ENCODE results near the gene MACROD2.

Gene MACROD2

GRCh38 chr20:15645816-15646215 lies 1650.5 kb downstream of the MACROD2 start:
- DNase-seq (ENCODE audit: extremely low spot score) = no peak
- ChIA-PET POLR2A (no interaction called here), CTCF (interaction anchor here (1.8 to 2.4 kb wide), 2 partner anchors 8 to 11 kb away, joined by 6 to 8 read pairs; no protein-coding TSS in a partner anchor)
- no peak for TF ChIP-seq CTCF (IDR thresholded peaks at IDR 0.05; ENCODE audit: control extremely low read depth, extremely low read depth, low read depth, missing control alignments)

- TF ChIP-seq CTCF (IDR thresholded peaks at IDR 0.05; ENCODE audit: control extremely low read depth, extremely low read depth, low read depth, missing control alignments) = no peak
- ChIA-PET POLR2A (no interaction called here), CTCF (interaction anchor here (0.6 to 2.5 kb wide), 22 partner anchors 8 to 1512 kb away, joined by 3 to 16 read pairs (median 5); partner anchors contain the start of gene FLRT3)
- DNase-seq (ENCODE audit: extremely low spot score) = no peak
Observed at GRCh38 chr20:15653396-15654207, 1658.3 kb downstream of the MACROD2 start.

GRCh38 chr20:15654208-15654649 lies 1658.9 kb downstream of the MACROD2 start:
- TF ChIP-seq CTCF (IDR thresholded peaks at IDR 0.05; ENCODE audit: control extremely low read depth, extremely low read depth, low read depth, missing control alignments) = peak; percentile 53
- peak; percentile 47 for DNase-seq (ENCODE audit: extremely low spot score)
- ChIA-PET CTCF (interaction anchor here (0.6 to 2.2 kb wide), 24 partner anchors 9 to 1513 kb away, joined by 3 to 16 read pairs (median 4); partner anchors contain the start of gene FLRT3), POLR2A (no interaction called here)

GRCh38 chr20:15655295-15655874 lies 1660.1 kb downstream of the MACROD2 start:
- CTCF ChIA-PET = interaction anchor here (1.1 to 2.2 kb wide), 6 partner anchors 10 to 1318 kb away, joined by 3 to 16 read pairs (median 8); partner anchors contain the start of gene FLRT3
- TF ChIP-seq CTCF (IDR thresholded peaks at IDR 0.05; ENCODE audit: control extremely low read depth, extremely low read depth, low read depth, missing control alignments) = no peak
- POLR2A ChIA-PET = no interaction called here
- DNase-seq (ENCODE audit: extremely low spot score) = no peak

- DNase-seq (ENCODE audit: extremely low spot score) = no peak
Observed at GRCh38 chr20:15656124-15656523, 1660.8 kb downstream of the MACROD2 start.

More at GRCh38 chr20:15656124-15656523, 1660.8 kb downstream of the MACROD2 start:
- TF ChIP-seq CTCF (IDR thresholded peaks at IDR 0.05; ENCODE audit: control extremely low read depth, extremely low read depth, low read depth, missing control alignments) = no peak
- ChIA-PET POLR2A (no interaction called here), CTCF (interaction anchor here (1.1 to 2.2 kb wide), 5 partner anchors 9 to 19 kb away, joined by 3 to 7 read pairs (median 4); no protein-coding TSS in a partner anchor)
